Activated CD8-positive, alpha-beta memory T cell treated with anti-CD3 and anti-CD28 coated beads for 36 hours (primary cell): ENCODE results near the gene TOMM20. TPM values are rescaled to one million over a fixed set of nuclear protein-coding genes. Genes with fewer than 3 reads are reported as not detected.

Source experiments
- CTCF ChIA-PET: fragments of 350-600 bp; sonication (Branson Sonifier 250); formaldehyde crosslinking; loops from one replicate; lab custom pipeline; 2021; ENCODE audit warnings: antibody characterized with exemption; lab: Charles Lee
- POLR2A ChIA-PET: fragments of 350-600 bp; sonication (Branson Sonifier 250); formaldehyde crosslinking; loops from one replicate; lab custom pipeline; 2021; ENCODE audit warnings: antibody characterized with exemption; lab: Charles Lee
- total RNA-seq, 2 experiments: library from RNA; stranded (reverse); gene quantifications; one replicate each; pipeline ENCODE4 v1.2.3, GENCODE V29; 2021

The TOMM20 gene
- total RNA-seq = 100 to 1,000 TPM; 123 to 131 TPM

GRCh38 chr1:235128456-235129328 lies at the start of gene TOMM20:
TOMM20 (minus strand) TSS chr1:235128837; CDS start chr1:235128715, 122 bp downstream.
- POLR2A ChIA-PET = interaction anchor here (0.6 to 1.5 kb wide), 7 partner anchors 11 to 524 kb away, joined by 3 to 6 read pairs (median 3); partner anchors contain the start of gene RBM34

GRCh38 chr1:235176486-235176885 lies 47.8 kb upstream of the TOMM20 start:
- ChIA-PET CTCF (no interaction called here), POLR2A (no interaction called here)

More at GRCh38 chr1:235128456-235129328, at the start of gene TOMM20:
- CTCF ChIA-PET = no interaction called here

- CTCF ChIA-PET = interaction anchor here (0.6 kb wide), 1 partner anchor 64 kb away, joined by 5 read pairs; no protein-coding TSS in a partner anchor
- POLR2A ChIA-PET = no interaction called here
These were observed 41.3 kb upstream of the TOMM20 start for GRCh38 chr1:235169986-235170385.

GRCh38 chr1:235168375-235168774 lies 39.7 kb upstream of the TOMM20 start:
- POLR2A ChIA-PET = no interaction called here
- CTCF ChIA-PET = interaction anchor here (0.7 kb wide), 1 partner anchor 15 kb away, joined by 3 read pairs; no protein-coding TSS in a partner anchor

GRCh38 chr1:235161685-235162327 lies 33.2 kb upstream of the TOMM20 start:
- CTCF ChIA-PET = interaction anchor here (1.0 to 1.2 kb wide), 3 partner anchors 23 to 254 kb away, joined by 3 to 5 read pairs (median 3); no protein-coding TSS in a partner anchor
- POLR2A ChIA-PET = interaction anchor here (0.7 to 1.4 kb wide), 3 partner anchors 33 to 39 kb away, joined by 5 to 11 read pairs (median 6); partner anchors contain the start of gene TOMM20

- CTCF ChIA-PET = interaction anchor here (0.7 to 1.1 kb wide), 5 partner anchors 23 to 254 kb away, joined by 3 to 4 read pairs (median 3); no protein-coding TSS in a partner anchor
- POLR2A ChIA-PET = interaction anchor here (0.7 to 1.4 kb wide), 5 partner anchors 17 to 549 kb away, joined by 3 to 11 read pairs (median 6); partner anchors contain the start of gene TOMM20
These were observed 32.5 kb upstream of the TOMM20 start, which contains the start of gene RBM34 for GRCh38 chr1:235160957-235161684. RBM34 (minus strand) TSS chr1:235161250; CDS start chr1:235161226, 24 bp downstream.

GRCh38 chr1:235160383-235160956 lies 31.8 kb upstream of the TOMM20 start:
- POLR2A ChIA-PET = interaction anchor here (0.7 to 1.4 kb wide), 5 partner anchors 16 to 549 kb away, joined by 3 to 11 read pairs (median 6); partner anchors contain the start of gene TOMM20
- CTCF ChIA-PET = interaction anchor here (0.7 to 1.1 kb wide), 6 partner anchors 22 to 255 kb away, joined by 3 to 4 read pairs (median 3); no protein-coding TSS in a partner anchor

GRCh38 chr1:235159930-235160329 lies 31.3 kb upstream of the TOMM20 start:
- CTCF ChIA-PET = interaction anchor here (0.8 kb wide), 1 partner anchor 23 kb away, joined by 3 read pairs; no protein-coding TSS in a partner anchor
- POLR2A ChIA-PET = interaction anchor here (0.7 to 1.4 kb wide), 2 partner anchors 15 to 50 kb away, joined by 5 to 7 read pairs; no protein-coding TSS in a partner anchor

- CTCF ChIA-PET = interaction anchor here (0.8 kb wide), 1 partner anchor 22 kb away, joined by 3 read pairs; no protein-coding TSS in a partner anchor
These were observed 30.6 kb upstream of the TOMM20 start for GRCh38 chr1:235159284-235159683.

GRCh38 chr1:235158680-235159079 lies 30.0 kb upstream of the TOMM20 start:
- ChIA-PET CTCF (no interaction called here), POLR2A (interaction anchor here (0.7 kb wide), 2 partner anchors 16 to 50 kb away, joined by 4 to 5 read pairs; no protein-coding TSS in a partner anchor)

More at GRCh38 chr1:235159284-235159683, 30.6 kb upstream of the TOMM20 start:
- POLR2A ChIA-PET = interaction anchor here (0.7 kb wide), 3 partner anchors 16 to 50 kb away, joined by 4 to 5 read pairs (median 5); no protein-coding TSS in a partner anchor

- CTCF ChIA-PET = interaction anchor here (1.0 kb wide), 1 partner anchor 260 kb away, joined by 3 read pairs; no protein-coding TSS in a partner anchor
- POLR2A ChIA-PET = no interaction called here
These were observed 28.5 kb upstream of the TOMM20 start for GRCh38 chr1:235157150-235157549.

- ChIA-PET POLR2A (no interaction called here), CTCF (interaction anchor here (1.0 kb wide), 1 partner anchor 260 kb away, joined by 3 read pairs; no protein-coding TSS in a partner anchor)
These were observed 28.1 kb upstream of the TOMM20 start for GRCh38 chr1:235156740-235157139.

GRCh38 chr1:235156265-235156664 lies 27.6 kb upstream of the TOMM20 start:
- ChIA-PET POLR2A (no interaction called here), CTCF (interaction anchor here (1.0 kb wide), 1 partner anchor 261 kb away, joined by 3 read pairs; no protein-coding TSS in a partner anchor)

GRCh38 chr1:235152235-235152634 lies 23.6 kb upstream of the TOMM20 start:
- POLR2A ChIA-PET = no interaction called here
- CTCF ChIA-PET = interaction anchor here (1.1 kb wide), 2 partner anchors 15 to 17 kb away, joined by 3 read pairs; no protein-coding TSS in a partner anchor

GRCh38 chr1:235151033-235151432 lies 22.4 kb upstream of the TOMM20 start:
- POLR2A ChIA-PET = no interaction called here
- CTCF ChIA-PET = no interaction called here

GRCh38 chr1:235149824-235150223 lies 21.2 kb upstream of the TOMM20 start:
- CTCF ChIA-PET = no interaction called here
- POLR2A ChIA-PET = no interaction called here

GRCh38 chr1:235147269-235147668 lies 18.6 kb upstream of the TOMM20 start:
- ChIA-PET POLR2A (no interaction called here), CTCF (no interaction called here)
